Spleen (tissue), 7 donors: Measurements from ENCODE around the gene MDGA2.

Experiments
- CTCF ChIP-seq, 11 experiments: fragments of 200-600 bp in 7 of 11; fragments of 450-650 bp in 4 of 11; sonication (generic) in 4 of 11; IDR thresholded peaks in 8 of 11; conservative IDR thresholded peaks in 3 of 11; 1 replicate in 7 of 11; 2 replicates in 4 of 11; pipeline versions ENCODE4 v1.4.0 to v1.8.0; 2016 to 2021; ENCODE audit warnings: antibody characterized with exemption in 11 of 11, inconsistent platforms in 4 of 11, mild to moderate bottlenecking in 1 of 11
- POLR2AphosphoS5 ChIP-seq, 3 donors: sonication (generic); formaldehyde crosslinking; IDR thresholded peaks; one replicate each; pipeline ENCODE4 v1.5.1; 2017; ENCODE audit warnings: antibody characterized with exemption in 3 of 3
- donor health status: DM: no; HTN: no; CAD: no; lungs with moderate emphysema.
- donor health status: DM: no; HTN: no; CAD: no.
- donor health status: DM: no; HTN: no; CAD: no.

DNA sequence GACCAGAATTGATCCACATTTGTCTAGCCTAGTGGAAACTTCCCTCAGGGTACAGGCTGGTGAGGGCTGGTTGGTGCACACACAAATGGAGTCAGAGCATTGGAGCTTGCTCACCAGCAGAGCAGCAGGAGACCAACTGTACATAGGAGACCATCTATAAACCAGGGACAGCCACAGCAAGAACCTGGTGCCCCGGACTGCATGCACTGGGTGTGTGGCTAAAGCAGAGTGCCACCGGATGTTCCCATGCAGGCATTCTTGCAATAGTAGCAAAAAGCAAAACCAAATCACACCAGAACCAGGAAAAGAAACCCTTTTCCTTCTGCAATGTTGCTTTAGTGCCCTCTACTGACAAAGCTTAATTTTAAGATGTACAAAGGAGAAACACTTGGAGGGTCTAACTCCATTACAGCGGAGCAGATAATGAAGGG, 136.4 kb downstream of the MDGA2 start:
- TF ChIP-seq POLR2AphosphoS5 (IDR thresholded peaks at IDR 0.05) = no peak
- peak in 1 of 11 experiments; percentile 16 for TF ChIP-seq CTCF (IDR thresholded peaks at IDR 0.05 in 8 of 11, conservative IDR thresholded peaks at IDR 0.05 in 3 of 11)
